Measurements from ENCODE around the gene MDN1. TPM values are rescaled to one million over a fixed set of nuclear protein-coding genes. Genes with fewer than 3 reads are reported as not detected.
A peak's percentile ranks its signal among the peaks of the same experiment; 100 is the strongest.

Gene MDN1
- total and polyA plus RNA-seq, 2 of the 13 experiments (the other 11 are each of a cell fraction or from before 2014, with no cell fraction given) = 18.8 to 52.9 TPM

DNA sequence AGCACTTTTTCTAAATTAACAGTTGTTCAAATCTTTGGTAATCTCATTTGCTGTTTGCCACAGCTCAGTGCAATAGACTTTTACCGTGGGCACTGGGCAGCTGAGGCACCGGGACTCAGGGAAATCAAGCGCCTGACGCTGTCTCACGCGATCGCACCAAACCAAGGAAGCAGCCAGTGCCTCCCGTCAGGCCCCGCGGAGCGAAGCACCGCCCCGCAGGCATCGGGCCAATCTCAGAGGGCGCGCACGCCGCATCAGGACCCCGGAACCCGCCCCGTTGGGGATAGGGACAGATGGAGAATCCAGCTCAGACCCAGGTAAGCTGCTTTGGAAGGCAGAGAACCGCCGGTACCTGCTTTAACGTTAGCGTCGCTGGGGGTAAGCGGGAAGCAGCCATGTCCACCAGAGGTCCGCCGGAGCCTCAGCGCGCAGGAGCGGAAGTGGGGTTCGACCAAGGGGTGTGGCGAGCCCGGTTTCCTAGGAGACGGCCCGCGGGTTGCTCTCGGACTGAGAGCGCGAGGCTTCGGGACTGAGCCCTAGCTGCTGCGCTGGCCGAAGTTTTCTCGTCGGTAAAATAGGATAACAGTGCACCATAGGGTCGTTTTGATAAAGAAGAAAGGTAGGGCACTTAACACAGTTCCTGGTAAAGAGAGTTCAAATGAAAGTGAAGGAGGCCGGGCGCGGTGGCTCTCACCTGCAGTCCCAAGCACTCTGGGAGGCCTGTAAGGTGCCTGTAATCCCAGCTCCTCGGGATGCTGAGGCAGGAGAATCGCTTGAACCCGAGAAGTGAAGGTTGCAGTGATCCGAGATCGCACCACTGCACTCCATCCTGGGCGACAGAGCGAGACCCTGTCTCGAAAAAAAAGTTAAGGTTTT is 181.0 kb downstream of the MDN1 start, which contains the start of gene LYRM2 (continued):
- peak; percentile 54; the same call in 1 of the 2 replicates for TF ChIP-seq ZNF670 (CRISPR knock-in tag; IDR thresholded peaks at IDR 0.05; ENCODE audit: borderline replicate concordance)
- no peak for TF ChIP-seq ZBTB1 (CRISPR knock-in tag; IDR thresholded peaks at IDR 0.05; ENCODE audit: borderline replicate concordance)
- TF ChIP-seq IRF9 (CRISPR knock-in tag; IDR thresholded peaks at IDR 0.05; ENCODE audit: borderline replicate concordance) = peak; percentile 42; the same call in 1 of the 2 replicates
- no peak for TF ChIP-seq MED13 (CRISPR knock-in tag; IDR thresholded peaks at IDR 0.05)
- no peak for TF ChIP-seq HMG20A (CRISPR knock-in tag; IDR thresholded peaks at IDR 0.05; ENCODE audit: borderline replicate concordance)
- no peak for TF ChIP-seq FOXA1 (IDR thresholded peaks at IDR 0.05)
- TF ChIP-seq FOXA1 (CRISPR knock-in tag; IDR thresholded peaks at IDR 0.05) = no peak
- TF ChIP-seq NFIB (CRISPR knock-in tag; IDR thresholded peaks at IDR 0.05; ENCODE audit: borderline replicate concordance) = no peak
- no peak for TF ChIP-seq ARHGAP35 (CRISPR knock-in tag; IDR thresholded peaks at IDR 0.05; ENCODE audit: borderline replicate concordance)
- TF ChIP-seq, protein P1, sequence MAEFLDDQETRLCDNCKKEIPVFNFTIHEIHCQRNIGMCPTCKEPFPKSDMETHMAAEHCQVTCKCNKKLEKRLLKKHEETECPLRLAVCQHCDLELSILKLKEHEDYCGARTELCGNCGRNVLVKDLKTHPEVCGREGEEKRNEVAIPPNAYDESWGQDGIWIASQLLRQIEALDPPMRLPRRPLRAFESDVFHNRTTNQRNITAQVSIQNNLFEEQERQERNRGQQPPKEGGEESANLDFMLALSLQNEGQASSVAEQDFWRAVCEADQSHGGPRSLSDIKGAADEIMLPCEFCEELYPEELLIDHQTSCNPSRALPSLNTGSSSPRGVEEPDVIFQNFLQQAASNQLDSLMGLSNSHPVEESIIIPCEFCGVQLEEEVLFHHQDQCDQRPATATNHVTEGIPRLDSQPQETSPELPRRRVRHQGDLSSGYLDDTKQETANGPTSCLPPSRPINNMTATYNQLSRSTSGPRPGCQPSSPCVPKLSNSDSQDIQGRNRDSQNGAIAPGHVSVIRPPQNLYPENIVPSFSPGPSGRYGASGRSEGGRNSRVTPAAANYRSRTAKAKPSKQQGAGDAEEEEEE (CRISPR knock-in tag; IDR thresholded peaks at IDR 0.05; ENCODE audit: borderline replicate concordance) = no peak
- no peak for TF ChIP-seq ONECUT2 (CRISPR knock-in tag; IDR thresholded peaks at IDR 0.05)
- TF ChIP-seq ZNF781 (CRISPR knock-in tag; IDR thresholded peaks at IDR 0.05; ENCODE audit: borderline replicate concordance, not compliant biosample characterization) = peak; percentile 87
- TF ChIP-seq, protein P2, sequence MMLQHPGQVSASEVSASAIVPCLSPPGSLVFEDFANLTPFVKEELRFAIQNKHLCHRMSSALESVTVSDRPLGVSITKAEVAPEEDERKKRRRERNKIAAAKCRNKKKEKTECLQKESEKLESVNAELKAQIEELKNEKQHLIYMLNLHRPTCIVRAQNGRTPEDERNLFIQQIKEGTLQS (CRISPR knock-in tag; IDR thresholded peaks at IDR 0.05) = 0 out of 2 replicates have a peak, but pooled peaks have one; percentile 2
- no peak for TF ChIP-seq RBAK (CRISPR knock-in tag; IDR thresholded peaks at IDR 0.05)
- TF ChIP-seq ZNF20 (CRISPR knock-in tag; IDR thresholded peaks at IDR 0.05) = no peak
- peak; percentile 97 for TF ChIP-seq POLR2AphosphoS5 (IDR thresholded peaks at IDR 0.05; ENCODE audit: low read depth, low read length)
- TF ChIP-seq ZNF143 (CRISPR knock-in tag; IDR thresholded peaks at IDR 0.05) = peak; percentile 90
- peak; percentile 90 for TF ChIP-seq ZFX (CRISPR knock-in tag; IDR thresholded peaks at IDR 0.05; ENCODE audit: low read depth)
- TF ChIP-seq ZMYM3 (CRISPR knock-in tag; IDR thresholded peaks at IDR 0.05) = peak; percentile 31; the same call in 1 of the 2 replicates
- TF ChIP-seq ZNF431 (CRISPR knock-in tag; IDR thresholded peaks at IDR 0.05; ENCODE audit: borderline replicate concordance, low read depth) = no peak
- no peak for TF ChIP-seq NBN (conservative IDR thresholded peaks at IDR 0.05)
- no peak for TF ChIP-seq CC2D1A (CRISPR knock-in tag; IDR thresholded peaks at IDR 0.05)
- TF ChIP-seq ZNF644 (CRISPR knock-in tag; IDR thresholded peaks at IDR 0.05; ENCODE audit: low read depth) = no peak
- no peak for TF ChIP-seq PAXIP1 (CRISPR knock-in tag; conservative IDR thresholded peaks at IDR 0.05)

Data from HepG2 (cell line).